Measurements from ENCODE around the gene MCRIP2.

Gene MCRIP2

GRCh38 chr16:671353-672131 lies 29.9 kb downstream of the MCRIP2 start:
- TF ChIP-seq, protein P1, sequence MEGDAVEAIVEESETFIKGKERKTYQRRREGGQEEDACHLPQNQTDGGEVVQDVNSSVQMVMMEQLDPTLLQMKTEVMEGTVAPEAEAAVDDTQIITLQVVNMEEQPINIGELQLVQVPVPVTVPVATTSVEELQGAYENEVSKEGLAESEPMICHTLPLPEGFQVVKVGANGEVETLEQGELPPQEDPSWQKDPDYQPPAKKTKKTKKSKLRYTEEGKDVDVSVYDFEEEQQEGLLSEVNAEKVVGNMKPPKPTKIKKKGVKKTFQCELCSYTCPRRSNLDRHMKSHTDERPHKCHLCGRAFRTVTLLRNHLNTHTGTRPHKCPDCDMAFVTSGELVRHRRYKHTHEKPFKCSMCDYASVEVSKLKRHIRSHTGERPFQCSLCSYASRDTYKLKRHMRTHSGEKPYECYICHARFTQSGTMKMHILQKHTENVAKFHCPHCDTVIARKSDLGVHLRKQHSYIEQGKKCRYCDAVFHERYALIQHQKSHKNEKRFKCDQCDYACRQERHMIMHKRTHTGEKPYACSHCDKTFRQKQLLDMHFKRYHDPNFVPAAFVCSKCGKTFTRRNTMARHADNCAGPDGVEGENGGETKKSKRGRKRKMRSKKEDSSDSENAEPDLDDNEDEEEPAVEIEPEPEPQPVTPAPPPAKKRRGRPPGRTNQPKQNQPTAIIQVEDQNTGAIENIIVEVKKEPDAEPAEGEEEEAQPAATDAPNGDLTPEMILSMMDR (IDR thresholded peaks at IDR 0.05; ENCODE audit: low read depth, low read length, missing control alignments): no peak
- no peak for DNase-seq
- Histone ChIP-seq H3K27ac (no peak overlapping the region), H3K36me3 (replicated peaks) (peaks cover 51% of the 10 kb centered on the region), H3K27me3 (replicated peaks) (no peaks in the 10 kb centered on the region), H3K4me3 (ENCODE audit: low read depth, low read length) (no peak overlapping the region)
- in situ Hi-C loops (cut with HindIII; ENCODE audit: low pct_ligation_motif_present, low sequenced_read_pairs): no loop called here

DNA sequence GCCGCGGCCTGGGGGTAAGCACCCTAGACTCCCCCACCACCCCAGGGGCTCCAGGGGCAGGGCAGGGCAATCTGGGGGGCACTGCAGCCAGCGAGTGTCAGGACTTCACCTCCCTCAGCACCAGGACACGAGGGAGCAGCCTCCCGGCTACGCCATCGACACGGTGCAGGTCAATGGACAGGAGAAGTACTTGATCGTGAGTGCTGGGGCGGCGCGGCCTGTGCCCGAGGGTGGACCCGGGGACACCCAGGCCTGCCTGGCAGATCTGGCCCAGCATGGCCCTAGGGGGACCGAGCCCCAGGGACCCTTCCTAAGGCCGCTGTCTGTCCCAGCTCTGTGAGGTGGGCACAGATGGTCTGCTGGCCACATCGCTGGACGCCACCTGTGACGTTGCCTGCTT lies 30.7 kb downstream of the MCRIP2 start:
- Histone ChIP-seq H3K4me3 (ENCODE audit: low read depth, low read length) (no peak overlapping the region), H3K36me3 (replicated peaks) (peaks cover 51% of the 10 kb centered on the region), H3K27me3 (replicated peaks) (no peaks in the 10 kb centered on the region), H3K27ac (no peak overlapping the region)
- DNase-seq: no peak
- TF ChIP-seq, protein P1 (IDR thresholded peaks at IDR 0.05; ENCODE audit: low read depth, low read length, missing control alignments): no peak
- in situ Hi-C loops (cut with HindIII; ENCODE audit: low pct_ligation_motif_present, low sequenced_read_pairs): no loop called here

DNA sequence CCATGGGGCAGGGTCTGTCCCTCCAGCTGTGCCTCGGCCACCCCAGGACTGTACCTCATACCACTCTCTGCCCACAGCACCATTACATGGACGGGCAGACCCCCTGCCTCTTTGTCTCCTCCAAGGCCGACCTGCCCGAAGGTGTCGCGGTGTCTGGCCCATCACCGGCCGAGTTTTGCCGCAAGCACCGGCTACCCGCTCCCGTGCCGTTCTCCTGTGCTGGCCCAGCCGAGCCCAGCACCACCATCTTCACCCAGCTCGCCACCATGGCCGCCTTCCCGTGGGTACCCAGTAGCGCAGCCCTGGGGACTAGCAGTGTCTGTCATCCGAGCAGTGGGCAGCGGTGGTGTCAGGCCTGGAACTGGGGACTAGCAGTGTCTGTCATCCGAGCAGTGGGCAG lies 31.2 kb downstream of the MCRIP2 start:
- DNase-seq: no peak
- in situ Hi-C loops (cut with HindIII; ENCODE audit: low pct_ligation_motif_present, low sequenced_read_pairs): no loop called here
- Histone ChIP-seq H3K4me3 (ENCODE audit: low read depth, low read length) (no peak overlapping the region), H3K27ac (no peak overlapping the region), H3K36me3 (replicated peaks) (peaks cover 51% of the 10 kb centered on the region), H3K27me3 (replicated peaks) (no peaks in the 10 kb centered on the region)
- TF ChIP-seq, protein P1 (IDR thresholded peaks at IDR 0.05; ENCODE audit: low read depth, low read length, missing control alignments): no peak

DNA sequence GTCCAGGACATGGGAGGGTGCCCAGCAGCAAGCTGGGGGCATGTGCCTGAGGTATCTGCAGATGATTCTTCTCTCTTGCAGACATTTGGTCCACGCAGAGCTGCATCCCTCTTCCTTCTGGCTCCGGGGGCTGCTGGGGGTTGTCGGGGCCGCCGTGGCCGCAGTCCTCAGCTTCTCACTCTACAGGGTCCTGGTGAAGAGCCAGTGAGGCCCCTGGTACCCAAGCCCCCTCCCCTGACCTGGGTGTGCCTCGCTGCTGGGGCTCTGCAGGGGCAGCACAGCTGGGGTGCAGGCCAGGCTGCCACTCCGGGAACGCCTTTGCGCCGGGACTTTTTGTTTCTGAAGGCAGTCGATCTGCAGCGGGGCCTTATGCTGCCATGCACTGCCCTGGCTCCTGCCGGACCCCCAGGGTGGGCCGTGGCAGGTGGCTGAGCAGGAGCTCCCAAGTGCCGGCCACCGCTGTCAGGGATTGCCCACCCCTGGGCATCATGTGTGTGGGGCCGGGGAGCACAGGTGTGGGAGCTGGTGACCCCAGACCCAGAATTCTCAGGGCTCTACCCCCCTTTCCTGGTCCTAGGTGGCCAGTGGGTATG lies 31.9 kb downstream of the MCRIP2 start:
- Histone ChIP-seq H3K27me3 (replicated peaks) (no peaks in the 10 kb centered on the region), H3K36me3 (replicated peaks) (peaks cover 51% of the 10 kb centered on the region), H3K27ac (no peak overlapping the region), H3K4me3 (ENCODE audit: low read depth, low read length) (no peak overlapping the region)
- TF ChIP-seq, protein P1 (IDR thresholded peaks at IDR 0.05; ENCODE audit: low read depth, low read length, missing control alignments): no peak
- in situ Hi-C loops (cut with HindIII; ENCODE audit: low pct_ligation_motif_present, low sequenced_read_pairs): no loop called here
- no peak for DNase-seq

GRCh38 chr16:674214-674881 lies 32.7 kb downstream of the MCRIP2 start:
- Histone ChIP-seq H3K27me3 (replicated peaks) (no peaks in the 10 kb centered on the region), H3K36me3 (replicated peaks) (peaks cover 48% of the 10 kb centered on the region), H3K27ac (no peak overlapping the region), H3K4me3 (ENCODE audit: low read depth, low read length) (no peak overlapping the region)
- in situ Hi-C loops (cut with HindIII; ENCODE audit: low pct_ligation_motif_present, low sequenced_read_pairs): no loop called here
- DNase-seq: no peak
- TF ChIP-seq, protein P1 (IDR thresholded peaks at IDR 0.05; ENCODE audit: low read depth, low read length, missing control alignments): no peak
